Measurements from ENCODE around the gene NCK2. TPM values are rescaled to one million over a fixed set of nuclear protein-coding genes. Genes with fewer than 3 reads are reported as not detected.

Gene NCK2
- total and polyA plus RNA-seq, 10 of the 15 experiments (the other 5 are each of a cell fraction or from before 2014, with no cell fraction given) = 1.2 to 30.9 (median 14.1) TPM

- Histone ChIP-seq H2AFZ (ENCODE audit: control insufficient read depth, low read depth, low read length) (no peak overlapping the region), H3K9ac (ENCODE audit: control insufficient read depth, insufficient read depth, low read length) (no peak overlapping the region), H4K20me1 (ENCODE audit: control insufficient read depth, insufficient read depth) (no peaks in the 10 kb centered on the region), H3K4me2 (ENCODE audit: control insufficient read depth, insufficient read depth) (no peak overlapping the region), H3K27ac (ENCODE audit: control insufficient read depth, insufficient read depth) (no peak overlapping the region), H3K27me3 (replicated peaks in 1 of 2; ENCODE audit: control insufficient read depth in 2 of 2, insufficient read depth in 2 of 2, low read length in 1 of 2) (no peaks in the 10 kb centered on the region), H3K4me1 (ENCODE audit: control insufficient read depth, insufficient read depth, low read length) (peaks cover 13% of the 10 kb centered on the region; the same call in 1 of the 2 replicates), H3K9me3 (replicated peaks; ENCODE audit: control insufficient read depth, insufficient read depth, low read length) (no peaks in the 10 kb centered on the region), H3K4me3 (no peak overlapping the region), H3K79me2 (ENCODE audit: control insufficient read depth, insufficient read depth, low read length) (peaks cover 7% of the 10 kb centered on the region), H3K36me3 (ENCODE audit: control insufficient read depth in 2 of 2, insufficient read depth in 2 of 2, low read length in 1 of 2) (peaks cover 0 to 3% of the 10 kb centered on the region in 2 experiments; a peak in 1 of 4 replicates)
- no peak for ATAC-seq
- 90% methylated on average over 8 of the region's 8 CpGs for WGBS (ENCODE audit: insufficient coverage, insufficient replicate concordance, low lambda C conversion rate, missing lambda C conversion rate)
- in situ Hi-C loops (cut with MboI) = no loop called here
- no TSS peak for BruUV-seq (replicated peaks)
- intact Hi-C loops (cut with micrococcal nuclease; ENCODE audit: unreplicated experiment) = no loop called here
- ChIA-PET CTCF (no interaction called here), SMC1A (ENCODE audit: uncharacterized antibody, unreplicated experiment) (interaction anchor here (0.9 to 4.5 kb wide), 6 partner anchors 8 to 73 kb away, joined by 3 to 33 read pairs (median 14); no protein-coding TSS in a partner anchor), RAD21 (ENCODE audit: unreplicated experiment) (interaction anchor here (0.8 kb wide), 1 partner anchor 28 kb away, joined by 3 read pairs; no protein-coding TSS in a partner anchor), POLR2A (interaction anchor here (0.8 kb wide), 1 partner anchor 22 kb away, joined by 3 read pairs; no protein-coding TSS in a partner anchor)
- TF ChIP-seq FOS (IDR thresholded peaks at IDR 0.05; ENCODE audit: borderline replicate concordance, extremely low read depth, insufficient read length) (no peak), ZSCAN29 (IDR thresholded peaks at IDR 0.05) (no peak), CHD2 (IDR thresholded peaks at IDR 0.05; ENCODE audit: borderline replicate concordance, low read depth, low read length) (no peak), NRF1 (conservative IDR thresholded peaks at IDR 0.05; ENCODE audit: low read depth, low read length) (no peak), CTCF (IDR thresholded peaks at IDR 0.05 in 2 of 3, conservative IDR thresholded peaks at IDR 0.05 in 1 of 3; ENCODE audit: control insufficient read depth in 2 of 3, extremely low read depth in 1 of 3, insufficient read depth in 1 of 3, low read depth in 3 of 3, low read length in 3 of 3) (no peak)
- FAIRE-seq = no peak
- DNase-seq (ENCODE audit: low read depth, low spot score) = no peak
Measured at GRCh38 chr2:105820151-105820550, 75.4 kb downstream of the NCK2 start.

All from GM12878 (cell line).